DMS 273 (cell line): ENCODE results near the gene CALCOCO2.
"Not testable (repeated sequence)": the region's sequence is repeated elsewhere in the genome, so short reads cannot be mapped to it uniquely, and the experiment has no call there.

ENCODE experiments used
- DNase-seq: peaks from one replicate; lab custom pipeline; 2025; ENCODE audit not compliant: unreplicated experiment; lab: John Stamatoyannopoulos, UW

Gene CALCOCO2

GRCh38 chr17:48820936-48821335 lies 9.9 kb upstream of the CALCOCO2 start:
- not testable (repeated sequence) for DNase-seq

- DNase-seq: no peak
Observed at GRCh38 chr17:48825446-48826381, 5.1 kb upstream of the CALCOCO2 start.

- DNase-seq: no peak
Observed at GRCh38 chr17:48831549-48831883, 681 bp downstream of the CALCOCO2 start.

GRCh38 chr17:48834973-48835372 lies 4.1 kb downstream of the CALCOCO2 start:
- DNase-seq: no peak

GRCh38 chr17:48835971-48836370 lies 5.1 kb downstream of the CALCOCO2 start:
- DNase-seq: peak; percentile 11

- DNase-seq: not testable (repeated sequence)
Observed at GRCh38 chr17:48837458-48837857, 6.6 kb downstream of the CALCOCO2 start.

GRCh38 chr17:48840441-48840840 lies 9.6 kb downstream of the CALCOCO2 start:
- DNase-seq: no peak

GRCh38 chr17:48841395-48841831 lies 10.6 kb downstream of the CALCOCO2 start:
- DNase-seq: no peak

- DNase-seq: no peak
Observed at GRCh38 chr17:48842746-48843145, 11.9 kb downstream of the CALCOCO2 start.

GRCh38 chr17:48843187-48843900 lies 12.5 kb downstream of the CALCOCO2 start:
- no peak for DNase-seq

- no peak for DNase-seq
Observed at GRCh38 chr17:48850792-48851323, 20.0 kb downstream of the CALCOCO2 start.

- no peak for DNase-seq
Observed at GRCh38 chr17:48854774-48855476, 24.1 kb downstream of the CALCOCO2 start.

- no peak for DNase-seq
Observed at GRCh38 chr17:48856122-48856821, 25.4 kb downstream of the CALCOCO2 start.

GRCh38 chr17:48860034-48860433 lies 29.2 kb downstream of the CALCOCO2 start:
- no peak for DNase-seq

- DNase-seq: no peak
Observed at GRCh38 chr17:48860456-48860855, 29.6 kb downstream of the CALCOCO2 start.

- DNase-seq: no peak
Observed at GRCh38 chr17:48868916-48869500, 38.2 kb downstream of the CALCOCO2 start.

GRCh38 chr17:48869821-48870318 lies 39.0 kb downstream of the CALCOCO2 start:
- no peak for DNase-seq

- no peak for DNase-seq
Observed at GRCh38 chr17:48871035-48871550, 40.3 kb downstream of the CALCOCO2 start.

GRCh38 chr17:48871551-48872351 lies 40.9 kb downstream of the CALCOCO2 start:
- no peak for DNase-seq
